ENCODE data around the gene ATOH1. TPM values are rescaled to one million over a fixed set of nuclear protein-coding genes. Genes with fewer than 3 reads are reported as not detected.

Gene ATOH1
- total RNA-seq, 1 donor from 2014 or later, result not detected

GRCh38 chr4:93829820-93830687 is 1.5 kb downstream of the ATOH1 start:
- peak overlapping the region; percentile 71 for H3K4me3 Mint-ChIP-seq (ENCODE audit: unreplicated experiment)
- peaks cover 4% of the 10 kb centered on the region for H3K9me3 Mint-ChIP-seq (ENCODE audit: unreplicated experiment)
- Histone ChIP-seq H3K4me1 (ENCODE audit: insufficient read depth, low read length) (peaks cover 7% of the 10 kb centered on the region), H3K9me3 (ENCODE audit: insufficient read depth, low read depth, low read length) (peaks cover 2% of the 10 kb centered on the region), H3K4me2 (ENCODE audit: low read length) (peak overlapping the region; percentile 81), H4K20me1 (ENCODE audit: insufficient read depth, low read length) (no peaks in the 10 kb centered on the region), H3K27ac (ENCODE audit: low read depth, low read length) (no peak overlapping the region), H2AFZ (ENCODE audit: low read depth, low read length) (no peak overlapping the region), H3K27me3 (ENCODE audit: insufficient read depth, low read length) (peaks cover 91% of the 10 kb centered on the region), H3K36me3 (ENCODE audit: insufficient read depth, low read length) (no peaks in the 10 kb centered on the region), H3K4me3 (ENCODE audit: insufficient read depth, low read depth, low read length) (no peak overlapping the region), H3K79me2 (ENCODE audit: insufficient read depth, low read length) (no peaks in the 10 kb centered on the region), H3K9ac (ENCODE audit: low read length) (no peak overlapping the region)
- DNase-seq (ENCODE audit: low read depth), result no peak
- H3K27me3 Mint-ChIP-seq (ENCODE audit: low read depth, unreplicated experiment), result peaks cover 98% of the 10 kb centered on the region
- H3K36me3 Mint-ChIP-seq (ENCODE audit: low read depth, unreplicated experiment), result no peaks in the 10 kb centered on the region
- peaks cover 5% of the 10 kb centered on the region for H3K4me1 Mint-ChIP-seq (ENCODE audit: low read depth, unreplicated experiment)
- FAIRE-seq, result no peak
- TF ChIP-seq CTCF (IDR thresholded peaks at IDR 0.05; ENCODE audit: insufficient read depth, low read depth, low read length), result no peak
- TF ChIP-seq EZH2 (IDR thresholded peaks at IDR 0.05; ENCODE audit: insufficient read depth, low read length), result peak; percentile 8
- H3K27ac Mint-ChIP-seq (ENCODE audit: unreplicated experiment), result no peak overlapping the region

- TF ChIP-seq CTCF (IDR thresholded peaks at IDR 0.05; ENCODE audit: insufficient read depth, low read depth, low read length) (no peak), EZH2 (IDR thresholded peaks at IDR 0.05; ENCODE audit: insufficient read depth, low read length) (peak; percentile 41)
- Mint-ChIP-seq H3K27me3 (ENCODE audit: low read depth, unreplicated experiment) (peaks cover 92% of the 10 kb centered on the region), H3K9me3 (ENCODE audit: unreplicated experiment) (peaks cover 4% of the 10 kb centered on the region), H3K36me3 (ENCODE audit: low read depth, unreplicated experiment) (no peaks in the 10 kb centered on the region), H3K4me1 (ENCODE audit: low read depth, unreplicated experiment) (peaks cover 5% of the 10 kb centered on the region), H3K4me3 (ENCODE audit: unreplicated experiment) (no peak overlapping the region), H3K27ac (ENCODE audit: unreplicated experiment) (no peak overlapping the region)
- Histone ChIP-seq H4K20me1 (ENCODE audit: insufficient read depth, low read length) (no peaks in the 10 kb centered on the region), H3K27me3 (ENCODE audit: insufficient read depth, low read length) (peaks cover 85% of the 10 kb centered on the region), H3K27ac (ENCODE audit: low read depth, low read length) (no peak overlapping the region), H3K4me2 (ENCODE audit: low read length) (no peak overlapping the region), H3K9me3 (ENCODE audit: insufficient read depth, low read depth, low read length) (peaks cover 2% of the 10 kb centered on the region), H3K9ac (ENCODE audit: low read length) (no peak overlapping the region), H2AFZ (ENCODE audit: low read depth, low read length) (no peak overlapping the region), H3K4me3 (ENCODE audit: insufficient read depth, low read depth, low read length) (no peak overlapping the region), H3K4me1 (ENCODE audit: insufficient read depth, low read length) (peaks cover 7% of the 10 kb centered on the region), H3K79me2 (ENCODE audit: insufficient read depth, low read length) (no peaks in the 10 kb centered on the region), H3K36me3 (ENCODE audit: insufficient read depth, low read length) (no peaks in the 10 kb centered on the region)
- DNase-seq (ENCODE audit: low read depth) (no peak), FAIRE-seq (no peak)
Observed at GRCh38 chr4:93831716-93832496, 3.4 kb downstream of the ATOH1 start.
